ENCODE measurements around the gene KLHL3. TPM values are rescaled to one million over a fixed set of nuclear protein-coding genes. Genes with fewer than 3 reads are reported as not detected.
A peak's percentile ranks its signal among the peaks of the same experiment; 100 is the strongest.

Gene KLHL3
- total RNA-seq, 1 experiment from 2014 or later = 15.7 TPM

DNA sequence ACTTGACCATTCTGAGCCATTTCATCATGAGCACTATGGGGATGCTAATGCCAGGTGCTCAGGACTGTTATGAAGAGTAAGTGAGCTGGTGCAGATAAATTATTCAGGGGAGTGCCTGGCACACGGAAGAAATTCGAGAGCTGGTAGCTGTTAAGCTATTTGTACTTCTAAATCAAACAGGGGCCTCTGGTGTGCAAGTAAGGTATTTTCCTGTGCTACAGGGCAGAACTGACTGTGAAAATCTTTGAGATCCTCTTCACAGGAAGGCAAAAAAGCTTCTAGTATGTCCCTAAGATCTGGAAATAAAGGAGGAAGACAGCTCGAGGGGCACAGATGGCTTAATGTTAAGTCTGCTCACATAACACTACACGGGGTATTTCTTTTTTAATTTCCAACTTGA, 130.5 kb downstream of the KLHL3 start:
- DNase-seq (ENCODE audit: low spot score) (no peak), ATAC-seq (peak; percentile 36; the same call in 1 of the 2 replicates)
- no peak overlapping the region for H3K27ac Mint-ChIP-seq
- ChIA-PET POLR2A (no interaction called here), CTCF (interaction anchor here (0.6 to 3.2 kb wide), 17 partner anchors 8 to 530 kb away, joined by 3 to 26 read pairs (median 4); partner anchors contain the start of gene SPOCK1)
- no peaks in the 10 kb centered on the region; the same call in 1 of the 2 replicates for H3K27me3 Mint-ChIP-seq (ENCODE audit: low read depth)
- no peaks in the 10 kb centered on the region for H3K36me3 Mint-ChIP-seq
- H3K4me3 Mint-ChIP-seq = no peak overlapping the region
- TF ChIP-seq, protein P1, sequence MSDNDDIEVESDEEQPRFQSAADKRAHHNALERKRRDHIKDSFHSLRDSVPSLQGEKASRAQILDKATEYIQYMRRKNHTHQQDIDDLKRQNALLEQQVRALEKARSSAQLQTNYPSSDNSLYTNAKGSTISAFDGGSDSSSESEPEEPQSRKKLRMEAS (CRISPR knock-in tag; IDR thresholded peaks at IDR 0.05) = no peak
- no peak for TF ChIP-seq ZNF317 (CRISPR knock-in tag; IDR thresholded peaks at IDR 0.05; ENCODE audit: borderline replicate concordance, low read depth)
- TF ChIP-seq ZNF416 (CRISPR knock-in tag; IDR thresholded peaks at IDR 0.05) = no peak
- TF ChIP-seq, protein P2, sequence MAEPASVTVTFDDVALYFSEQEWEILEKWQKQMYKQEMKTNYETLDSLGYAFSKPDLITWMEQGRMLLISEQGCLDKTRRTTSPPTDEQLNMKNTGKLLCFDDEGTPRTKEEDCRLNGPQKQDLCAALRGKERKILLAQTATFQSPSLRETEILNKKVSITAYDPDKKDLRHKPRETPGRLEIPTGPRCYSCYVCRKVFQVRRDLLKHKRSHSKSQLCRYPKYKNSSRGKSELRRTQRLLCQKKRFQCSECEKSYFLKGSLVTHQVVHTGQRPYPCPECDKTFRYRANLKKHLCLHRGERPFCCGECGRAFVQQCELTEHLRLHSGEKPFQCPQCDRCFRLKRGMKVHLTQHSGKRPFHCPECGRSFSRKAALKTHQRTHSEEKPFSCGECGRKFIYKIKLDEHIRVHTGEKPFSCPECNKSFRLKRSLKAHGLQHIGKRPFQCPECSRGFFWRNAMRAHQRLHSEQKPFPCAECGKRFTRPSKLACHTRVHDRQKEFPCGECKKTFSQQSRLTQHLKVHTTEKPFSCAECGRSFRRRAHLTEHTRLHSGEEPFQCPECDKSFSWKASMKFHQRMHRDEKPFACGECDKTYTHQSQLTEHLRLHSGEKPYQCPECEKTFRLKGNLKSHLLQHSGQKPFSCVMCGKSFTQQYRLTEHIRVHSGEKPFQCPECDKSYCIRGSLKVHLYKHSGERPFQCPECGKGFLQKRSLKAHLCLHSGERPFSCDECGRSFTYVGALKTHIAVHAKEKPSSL (CRISPR knock-in tag; conservative IDR thresholded peaks at IDR 0.05) = no peak
- TF ChIP-seq, protein P3, sequence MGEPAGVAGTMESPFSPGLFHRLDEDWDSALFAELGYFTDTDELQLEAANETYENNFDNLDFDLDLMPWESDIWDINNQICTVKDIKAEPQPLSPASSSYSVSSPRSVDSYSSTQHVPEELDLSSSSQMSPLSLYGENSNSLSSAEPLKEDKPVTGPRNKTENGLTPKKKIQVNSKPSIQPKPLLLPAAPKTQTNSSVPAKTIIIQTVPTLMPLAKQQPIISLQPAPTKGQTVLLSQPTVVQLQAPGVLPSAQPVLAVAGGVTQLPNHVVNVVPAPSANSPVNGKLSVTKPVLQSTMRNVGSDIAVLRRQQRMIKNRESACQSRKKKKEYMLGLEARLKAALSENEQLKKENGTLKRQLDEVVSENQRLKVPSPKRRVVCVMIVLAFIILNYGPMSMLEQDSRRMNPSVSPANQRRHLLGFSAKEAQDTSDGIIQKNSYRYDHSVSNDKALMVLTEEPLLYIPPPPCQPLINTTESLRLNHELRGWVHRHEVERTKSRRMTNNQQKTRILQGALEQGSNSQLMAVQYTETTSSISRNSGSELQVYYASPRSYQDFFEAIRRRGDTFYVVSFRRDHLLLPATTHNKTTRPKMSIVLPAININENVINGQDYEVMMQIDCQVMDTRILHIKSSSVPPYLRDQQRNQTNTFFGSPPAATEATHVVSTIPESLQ (CRISPR knock-in tag; IDR thresholded peaks at IDR 0.05) = no peak
- TF ChIP-seq RELA (CRISPR knock-in tag; IDR thresholded peaks at IDR 0.05; ENCODE audit: borderline replicate concordance) = no peak
- TF ChIP-seq SMAD3 (CRISPR knock-in tag; IDR thresholded peaks at IDR 0.05; ENCODE audit: borderline replicate concordance) = no peak
- no peak for TF ChIP-seq MXD4 (CRISPR knock-in tag; IDR thresholded peaks at IDR 0.05; ENCODE audit: borderline replicate concordance)
- TF ChIP-seq CREB1 (CRISPR knock-in tag; IDR thresholded peaks at IDR 0.05) = no peak
- TF ChIP-seq SP1 (CRISPR knock-in tag; conservative IDR thresholded peaks at IDR 0.05) = no peak
- no peaks in the 10 kb centered on the region for H3K9me3 Mint-ChIP-seq
- peaks cover 7% of the 10 kb centered on the region for H3K4me1 Mint-ChIP-seq

DNA sequence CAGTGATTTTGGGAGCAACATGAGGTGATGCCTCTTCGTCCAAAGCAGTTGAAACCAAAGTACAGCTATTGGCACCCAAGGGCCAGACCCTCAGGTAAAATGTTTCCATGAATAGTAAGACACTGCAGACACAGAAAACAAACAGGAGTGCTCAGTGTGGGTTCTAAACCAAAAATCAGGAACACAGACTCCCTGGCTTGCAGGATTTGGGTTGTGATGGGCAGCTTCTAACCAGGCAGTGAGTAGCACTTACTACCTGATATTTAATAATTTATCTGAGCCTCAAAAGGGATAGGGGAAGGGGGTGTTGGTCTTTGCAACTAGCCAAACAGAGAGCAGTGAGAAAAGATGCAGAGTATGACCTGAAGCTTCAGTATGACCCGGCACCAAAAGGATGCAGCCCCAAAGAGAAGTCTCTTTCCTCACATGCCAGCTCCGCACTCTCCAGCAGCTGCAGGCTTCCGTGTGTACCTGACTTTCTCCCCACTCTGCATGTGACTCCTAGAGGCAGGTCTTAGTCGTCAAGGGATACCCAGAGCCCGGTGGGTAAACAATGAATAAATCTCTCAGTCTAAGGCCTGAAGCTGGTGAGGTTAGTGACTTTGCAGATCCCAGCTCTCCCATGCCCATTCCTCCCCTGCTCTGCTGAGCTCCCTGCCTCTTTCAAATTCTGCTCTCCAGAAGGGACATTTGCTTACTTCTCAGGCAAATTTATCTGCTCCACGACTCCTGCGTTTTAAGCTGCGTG, 131.4 kb downstream of the KLHL3 start:
- Mint-ChIP-seq H3K4me3 (no peak overlapping the region), H3K9me3 (no peaks in the 10 kb centered on the region), H3K4me1 (peaks cover 7% of the 10 kb centered on the region), H3K27me3 (ENCODE audit: low read depth) (no peaks in the 10 kb centered on the region; the same call in 1 of the 2 replicates), H3K36me3 (no peaks in the 10 kb centered on the region), H3K27ac (0 out of 2 replicates have a peak overlapping the region, but pooled peaks have one; percentile 31)
- no peak for TF ChIP-seq GABPB1 (CRISPR knock-in tag; IDR thresholded peaks at IDR 0.05)
- TF ChIP-seq, protein P4, sequence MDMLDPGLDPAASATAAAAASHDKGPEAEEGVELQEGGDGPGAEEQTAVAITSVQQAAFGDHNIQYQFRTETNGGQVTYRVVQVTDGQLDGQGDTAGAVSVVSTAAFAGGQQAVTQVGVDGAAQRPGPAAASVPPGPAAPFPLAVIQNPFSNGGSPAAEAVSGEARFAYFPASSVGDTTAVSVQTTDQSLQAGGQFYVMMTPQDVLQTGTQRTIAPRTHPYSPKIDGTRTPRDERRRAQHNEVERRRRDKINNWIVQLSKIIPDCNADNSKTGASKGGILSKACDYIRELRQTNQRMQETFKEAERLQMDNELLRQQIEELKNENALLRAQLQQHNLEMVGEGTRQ (CRISPR knock-in tag; IDR thresholded peaks at IDR 0.05) = peak; percentile 23; the same call in 1 of the 2 replicates
- DNase-seq (ENCODE audit: low spot score) = no peak
- ChIA-PET CTCF (interaction anchor here (0.6 to 3.2 kb wide), 16 partner anchors 9 to 529 kb away, joined by 3 to 26 read pairs (median 4); partner anchors contain the start of gene SPOCK1), POLR2A (no interaction called here)
- peak; percentile 89 for ATAC-seq

DNA sequence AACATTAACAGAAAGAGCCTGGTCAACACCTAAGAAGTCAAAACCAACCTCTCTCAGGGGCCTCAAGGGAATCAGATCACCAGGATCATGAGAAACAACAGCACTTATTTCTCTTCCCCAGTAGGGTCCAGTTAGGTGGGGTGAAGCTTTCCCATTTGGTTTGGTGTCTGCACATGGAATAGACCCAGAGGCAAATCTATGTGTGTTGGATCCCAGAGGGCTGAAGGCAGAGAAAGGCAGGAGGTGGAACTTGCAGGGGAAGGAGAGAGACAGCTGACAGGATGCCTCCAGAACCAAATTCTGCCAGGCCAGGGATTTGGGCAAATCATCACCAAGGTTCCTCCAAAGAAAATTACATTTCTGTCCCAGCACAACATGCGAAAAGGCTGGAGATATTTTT, 132.0 kb downstream of the KLHL3 start:
- Mint-ChIP-seq H3K4me3 (no peak overlapping the region), H3K4me1 (peaks cover 7% of the 10 kb centered on the region), H3K36me3 (no peaks in the 10 kb centered on the region), H3K27ac (no peak overlapping the region), H3K27me3 (ENCODE audit: low read depth) (no peaks in the 10 kb centered on the region; the same call in 1 of the 2 replicates), H3K9me3 (no peaks in the 10 kb centered on the region)
- DNase-seq (ENCODE audit: low spot score) (no peak), ATAC-seq (no peak)
- ChIA-PET CTCF (interaction anchor here (0.9 to 3.2 kb wide), 4 partner anchors 12 to 284 kb away, joined by 3 to 26 read pairs (median 12); no protein-coding TSS in a partner anchor), POLR2A (no interaction called here)
- TF ChIP-seq CREB1 (CRISPR knock-in tag; IDR thresholded peaks at IDR 0.05) = no peak
- TF ChIP-seq, protein P1 (CRISPR knock-in tag; IDR thresholded peaks at IDR 0.05) = no peak
- TF ChIP-seq, protein P4 (CRISPR knock-in tag; IDR thresholded peaks at IDR 0.05) = no peak
- TF ChIP-seq, protein P5, sequence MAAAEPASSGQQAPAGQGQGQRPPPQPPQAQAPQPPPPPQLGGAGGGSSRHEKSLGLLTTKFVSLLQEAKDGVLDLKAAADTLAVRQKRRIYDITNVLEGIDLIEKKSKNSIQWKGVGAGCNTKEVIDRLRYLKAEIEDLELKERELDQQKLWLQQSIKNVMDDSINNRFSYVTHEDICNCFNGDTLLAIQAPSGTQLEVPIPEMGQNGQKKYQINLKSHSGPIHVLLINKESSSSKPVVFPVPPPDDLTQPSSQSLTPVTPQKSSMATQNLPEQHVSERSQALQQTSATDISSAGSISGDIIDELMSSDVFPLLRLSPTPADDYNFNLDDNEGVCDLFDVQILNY (CRISPR knock-in tag; IDR thresholded peaks at IDR 0.05) = no peak
- TF ChIP-seq TCF7 (CRISPR knock-in tag; IDR thresholded peaks at IDR 0.05; ENCODE audit: low read depth) = no peak
- no peak for TF ChIP-seq ZNF138 (CRISPR knock-in tag; conservative IDR thresholded peaks at IDR 0.05)
- no peak for TF ChIP-seq ZNF416 (CRISPR knock-in tag; IDR thresholded peaks at IDR 0.05)
- no peak for TF ChIP-seq ZNF396 (CRISPR knock-in tag; IDR thresholded peaks at IDR 0.05; ENCODE audit: borderline replicate concordance)
- TF ChIP-seq, protein P6, sequence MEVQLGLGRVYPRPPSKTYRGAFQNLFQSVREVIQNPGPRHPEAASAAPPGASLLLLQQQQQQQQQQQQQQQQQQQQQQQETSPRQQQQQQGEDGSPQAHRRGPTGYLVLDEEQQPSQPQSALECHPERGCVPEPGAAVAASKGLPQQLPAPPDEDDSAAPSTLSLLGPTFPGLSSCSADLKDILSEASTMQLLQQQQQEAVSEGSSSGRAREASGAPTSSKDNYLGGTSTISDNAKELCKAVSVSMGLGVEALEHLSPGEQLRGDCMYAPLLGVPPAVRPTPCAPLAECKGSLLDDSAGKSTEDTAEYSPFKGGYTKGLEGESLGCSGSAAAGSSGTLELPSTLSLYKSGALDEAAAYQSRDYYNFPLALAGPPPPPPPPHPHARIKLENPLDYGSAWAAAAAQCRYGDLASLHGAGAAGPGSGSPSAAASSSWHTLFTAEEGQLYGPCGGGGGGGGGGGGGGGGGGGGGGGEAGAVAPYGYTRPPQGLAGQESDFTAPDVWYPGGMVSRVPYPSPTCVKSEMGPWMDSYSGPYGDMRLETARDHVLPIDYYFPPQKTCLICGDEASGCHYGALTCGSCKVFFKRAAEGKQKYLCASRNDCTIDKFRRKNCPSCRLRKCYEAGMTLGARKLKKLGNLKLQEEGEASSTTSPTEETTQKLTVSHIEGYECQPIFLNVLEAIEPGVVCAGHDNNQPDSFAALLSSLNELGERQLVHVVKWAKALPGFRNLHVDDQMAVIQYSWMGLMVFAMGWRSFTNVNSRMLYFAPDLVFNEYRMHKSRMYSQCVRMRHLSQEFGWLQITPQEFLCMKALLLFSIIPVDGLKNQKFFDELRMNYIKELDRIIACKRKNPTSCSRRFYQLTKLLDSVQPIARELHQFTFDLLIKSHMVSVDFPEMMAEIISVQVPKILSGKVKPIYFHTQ (CRISPR knock-in tag; IDR thresholded peaks at IDR 0.05) = no peak
